GM12864 (cell line): ENCODE data around the gene PKP1.

Experiments used
- DNase-seq: peaks from one replicate; pipeline ENCODE4 v3.0.0-alpha.2; 2011; ENCODE audit warnings: low read depth
- H3K4me3 ChIP-seq: 2 replicates; pipeline ENCODE4 v1.5.1; 2011; ENCODE audit warnings: mild to moderate bottlenecking, low read depth, low read length, control low read depth
- TF ChIP-seq, protein P1 (sequence below): IDR thresholded peaks from 2 replicates; pipeline ENCODE4 v1.5.1; 2011; ENCODE audit warnings: low read depth, mild to moderate bottlenecking, moderate library complexity, low read length, control low read depth, inconsistent platforms; ENCODE audit errors: missing control alignments

The PKP1 gene

GRCh38 chr1:201356701-201357100 is 73.4 kb downstream of the PKP1 start:
- TF ChIP-seq, protein P1, sequence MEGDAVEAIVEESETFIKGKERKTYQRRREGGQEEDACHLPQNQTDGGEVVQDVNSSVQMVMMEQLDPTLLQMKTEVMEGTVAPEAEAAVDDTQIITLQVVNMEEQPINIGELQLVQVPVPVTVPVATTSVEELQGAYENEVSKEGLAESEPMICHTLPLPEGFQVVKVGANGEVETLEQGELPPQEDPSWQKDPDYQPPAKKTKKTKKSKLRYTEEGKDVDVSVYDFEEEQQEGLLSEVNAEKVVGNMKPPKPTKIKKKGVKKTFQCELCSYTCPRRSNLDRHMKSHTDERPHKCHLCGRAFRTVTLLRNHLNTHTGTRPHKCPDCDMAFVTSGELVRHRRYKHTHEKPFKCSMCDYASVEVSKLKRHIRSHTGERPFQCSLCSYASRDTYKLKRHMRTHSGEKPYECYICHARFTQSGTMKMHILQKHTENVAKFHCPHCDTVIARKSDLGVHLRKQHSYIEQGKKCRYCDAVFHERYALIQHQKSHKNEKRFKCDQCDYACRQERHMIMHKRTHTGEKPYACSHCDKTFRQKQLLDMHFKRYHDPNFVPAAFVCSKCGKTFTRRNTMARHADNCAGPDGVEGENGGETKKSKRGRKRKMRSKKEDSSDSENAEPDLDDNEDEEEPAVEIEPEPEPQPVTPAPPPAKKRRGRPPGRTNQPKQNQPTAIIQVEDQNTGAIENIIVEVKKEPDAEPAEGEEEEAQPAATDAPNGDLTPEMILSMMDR = no peak
- no peak overlapping the region for H3K4me3 ChIP-seq

GRCh38 chr1:201357211-201357610 is 73.9 kb downstream of the PKP1 start:
- no peak overlapping the region for H3K4me3 ChIP-seq
- TF ChIP-seq, protein P1 = no peak
- DNase-seq = no peak

More at GRCh38 chr1:201356701-201357100, 73.4 kb downstream of the PKP1 start:
- DNase-seq = no peak

GRCh38 chr1:201357636-201358348 is 74.5 kb downstream of the PKP1 start:
- DNase-seq = no peak
- TF ChIP-seq, protein P1 = no peak
- no peak overlapping the region for H3K4me3 ChIP-seq

DNA sequence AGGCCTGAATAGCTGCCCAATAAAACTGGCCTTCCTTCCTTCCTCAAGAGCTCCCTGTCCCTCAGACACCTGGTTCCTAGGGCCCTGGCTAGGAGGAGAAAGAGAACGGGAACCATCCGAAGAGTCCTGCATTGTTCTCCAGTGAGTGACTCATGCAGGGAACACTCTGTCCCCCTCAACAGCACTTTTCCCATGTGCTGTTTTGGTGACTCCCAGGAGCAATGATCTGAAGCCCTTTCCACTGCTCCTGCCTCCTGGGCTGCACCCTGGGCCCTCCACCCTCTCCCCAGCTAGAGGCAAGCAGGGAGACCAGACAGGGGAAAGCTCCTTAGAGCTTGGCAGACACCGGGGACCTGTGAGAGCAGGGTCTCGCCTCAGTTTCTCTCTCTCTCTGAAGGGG is 75.3 kb downstream of the PKP1 start:
- no peak for DNase-seq
- TF ChIP-seq, protein P1 = no peak
- H3K4me3 ChIP-seq = no peak overlapping the region

DNA sequence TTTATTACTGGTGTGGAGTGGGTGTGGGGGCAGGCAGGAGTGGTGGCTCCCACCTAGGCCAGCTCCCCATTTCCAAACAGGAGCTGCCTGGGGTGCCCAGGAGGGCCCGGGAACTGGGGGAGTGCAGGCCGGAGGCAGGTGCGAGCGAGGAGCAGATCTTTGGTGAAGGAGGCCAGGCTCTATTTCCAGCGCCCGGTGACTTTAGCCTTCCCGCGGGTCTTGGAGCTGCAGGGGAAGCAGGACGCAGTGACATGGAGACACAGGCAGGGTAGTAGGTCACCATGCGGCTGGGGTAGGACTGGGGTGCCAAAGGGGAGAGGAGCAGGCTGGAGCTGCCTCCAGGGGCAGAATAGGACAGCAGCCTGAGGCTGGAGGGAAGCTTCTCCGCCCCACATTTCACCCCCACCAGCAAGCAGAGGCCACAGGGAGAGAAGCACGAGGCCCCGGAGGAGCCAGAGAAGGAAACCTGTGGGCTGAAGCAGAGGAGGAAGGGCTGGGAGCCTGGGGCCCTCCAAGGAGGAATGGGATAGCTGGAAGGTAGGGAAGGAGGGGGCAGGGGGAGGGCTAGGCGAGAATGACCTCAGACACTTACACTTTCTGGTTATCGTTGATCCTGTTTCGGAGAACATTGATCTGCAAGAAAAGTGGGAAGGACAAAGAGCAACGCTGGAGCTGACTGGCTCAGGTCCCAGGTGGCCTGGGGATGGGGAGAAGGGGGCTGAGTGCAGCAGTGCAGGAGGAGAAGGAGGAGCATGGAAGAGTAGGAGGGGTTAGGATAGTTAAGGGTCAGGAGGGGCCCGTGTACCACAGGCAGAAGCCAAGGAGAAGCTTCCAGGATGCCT is 75.9 kb downstream of the PKP1 start:
- TF ChIP-seq, protein P1 = no peak
- DNase-seq = no peak
- H3K4me3 ChIP-seq = no peak overlapping the region

DNA sequence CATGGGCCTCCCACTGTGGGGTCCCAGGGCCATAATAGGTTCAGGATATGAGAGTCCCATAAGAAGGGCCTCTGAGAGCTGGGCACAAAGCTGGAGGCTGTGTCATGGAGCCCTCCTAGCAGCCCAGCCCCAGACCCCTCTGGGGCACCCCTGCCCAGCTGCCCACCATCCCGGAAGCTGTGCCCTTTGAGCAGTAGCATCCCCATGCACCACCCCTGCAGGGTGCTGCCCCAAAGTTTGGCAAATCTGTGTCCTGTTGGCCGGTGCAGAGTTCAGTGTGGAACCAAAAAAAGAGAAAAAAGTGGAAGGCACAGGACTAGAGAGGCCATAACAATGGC is 76.5 kb downstream of the PKP1 start:
- TF ChIP-seq, protein P1 = no peak
- H3K4me3 ChIP-seq = no peak overlapping the region
- DNase-seq = no peak
